Stimulated activated CD4-positive, alpha-beta T cell treated with anti-CD3 and anti-CD28 coated beads, Interleukin-15, amount 100 ng/mL, for 1 hour (primary cell): ENCODE data around the gene RASL10B.
"Not testable (repeated sequence)": the region's sequence is repeated elsewhere in the genome, so short reads cannot be mapped to it uniquely, and the experiment has no call there.

ENCODE experiments used
- DNase-seq, 2 donors: peaks; one replicate each; pipeline ENCODE4 v3.0.0-alpha.2; 2020; ENCODE audit warnings: low read depth in 1 of 2, low spot score in 1 of 2

RASL10B gene, protein sequence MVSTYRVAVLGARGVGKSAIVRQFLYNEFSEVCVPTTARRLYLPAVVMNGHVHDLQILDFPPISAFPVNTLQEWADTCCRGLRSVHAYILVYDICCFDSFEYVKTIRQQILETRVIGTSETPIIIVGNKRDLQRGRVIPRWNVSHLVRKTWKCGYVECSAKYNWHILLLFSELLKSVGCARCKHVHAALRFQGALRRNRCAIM

GRCh38 chr17:35731239-35731916 is at the start of gene RASL10B:
Gene RASL10B, plus strand, starts transcription at chr17:35731639. Its CDS starts 3,546 bp downstream, at chr17:35735185.
- peak in 1 of 2 donors; percentile 50 for DNase-seq

DNA sequence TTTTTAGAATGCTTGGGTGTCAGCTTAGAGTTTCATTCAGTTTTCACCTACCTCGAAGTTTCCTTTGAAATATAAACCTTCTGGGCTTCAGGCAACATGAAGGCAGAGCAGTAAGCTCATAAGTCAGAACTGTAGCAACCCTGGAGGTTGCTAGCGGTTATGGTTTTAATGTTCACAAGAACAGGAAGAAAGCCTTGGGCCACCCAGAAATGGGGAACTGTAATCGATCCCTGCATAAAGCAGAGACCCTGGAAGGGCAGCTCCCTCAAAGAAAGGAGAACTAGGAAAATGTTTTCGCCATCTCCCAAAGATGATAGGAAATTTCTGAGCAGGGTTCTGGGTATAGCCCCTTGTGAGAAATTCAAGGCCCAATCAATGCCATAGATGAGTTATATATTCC is 47.8 kb upstream of the RASL10B start:
- DNase-seq, result no peak

- no peak for DNase-seq
Measured at GRCh38 chr17:35684055-35684802, 47.2 kb upstream of the RASL10B start.

- DNase-seq, result no peak
Measured at GRCh38 chr17:35692512-35693210, 38.8 kb upstream of the RASL10B start.

DNA sequence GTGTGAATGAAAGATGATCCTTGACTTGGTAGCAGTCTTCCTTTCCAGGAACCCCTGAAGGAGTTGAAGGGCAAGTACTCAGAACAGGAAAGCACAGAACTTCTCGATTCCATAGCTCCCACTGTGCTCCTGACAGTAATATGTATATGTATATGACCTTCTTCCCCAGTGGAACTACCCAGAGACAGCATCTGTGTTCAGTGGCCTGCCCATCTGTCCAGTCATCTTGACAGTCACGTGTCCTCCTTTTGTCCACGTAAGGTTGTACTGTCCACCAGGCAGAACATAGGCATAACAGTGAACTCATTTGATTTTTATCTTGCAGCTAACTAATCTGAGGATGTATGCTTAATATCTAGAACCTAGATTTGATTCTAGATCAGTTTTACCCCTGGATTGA is 37.8 kb upstream of the RASL10B start:
- no peak for DNase-seq

- no peak for DNase-seq
Measured at GRCh38 chr17:35694906-35695305, 36.5 kb upstream of the RASL10B start.

- DNase-seq, result no peak
Measured at GRCh38 chr17:35695613-35696012, 35.8 kb upstream of the RASL10B start.

DNA sequence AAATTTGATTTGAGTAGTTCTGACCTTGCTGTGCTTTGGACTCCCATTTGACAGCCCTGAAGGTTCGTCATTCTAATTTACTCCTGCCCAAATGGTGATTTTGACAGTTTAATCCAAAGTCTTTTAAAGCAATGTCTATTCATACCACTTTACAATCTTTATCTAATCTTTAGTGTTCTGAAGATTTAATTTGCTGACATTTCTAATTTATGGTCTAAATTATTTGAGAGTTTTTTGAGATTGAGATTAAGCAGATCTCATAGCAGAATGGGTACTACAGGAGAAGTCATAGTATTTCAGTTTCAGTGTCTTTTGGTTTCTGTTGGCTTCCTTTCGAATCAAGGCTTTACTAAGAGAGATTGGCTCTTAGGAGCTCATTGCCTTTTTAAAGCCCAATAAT is 32.6 kb upstream of the RASL10B start:
- no peak for DNase-seq

DNA sequence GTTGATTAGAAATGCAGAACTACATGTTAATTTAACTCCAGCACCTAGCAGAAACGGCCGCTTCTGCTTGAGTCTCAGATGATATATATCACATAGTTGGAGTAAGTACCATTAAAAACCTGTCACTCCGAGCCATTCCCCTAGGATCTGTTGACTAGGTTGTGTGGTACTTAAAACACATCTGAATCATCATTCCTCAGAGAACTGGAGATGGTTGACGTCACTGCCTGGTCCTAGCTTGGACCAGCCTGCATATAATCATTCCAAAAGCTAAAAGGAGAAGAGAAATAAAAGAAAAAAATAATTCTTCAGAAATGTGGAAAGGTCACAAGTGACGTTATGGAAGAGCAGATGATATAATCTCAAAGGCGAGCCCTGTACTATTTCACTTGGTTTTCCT is 31.3 kb upstream of the RASL10B start:
- DNase-seq, result no peak

DNA sequence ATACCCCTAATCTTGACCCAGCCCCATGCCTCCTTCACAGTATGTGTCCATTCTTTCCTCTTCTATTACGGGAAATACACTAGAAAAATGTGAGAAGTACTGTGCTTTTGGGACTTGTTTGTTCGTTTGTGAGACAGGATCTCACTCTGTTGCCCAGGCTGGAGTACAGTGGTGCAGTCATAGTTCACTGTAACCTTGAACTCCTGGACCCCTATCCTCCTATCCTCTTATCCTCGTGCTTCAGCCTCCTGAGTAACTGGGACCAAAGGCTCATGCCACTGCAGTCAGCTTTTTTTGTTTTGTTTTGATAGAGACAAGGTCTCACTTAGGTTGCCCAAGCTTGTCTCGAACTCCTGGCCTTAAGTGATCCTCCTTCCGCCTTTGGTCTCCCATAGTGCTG is 29.9 kb upstream of the RASL10B start:
- DNase-seq, result no peak

GRCh38 chr17:35703308-35703707 is 28.1 kb upstream of the RASL10B start:
- DNase-seq, result not testable (repeated sequence)

DNA sequence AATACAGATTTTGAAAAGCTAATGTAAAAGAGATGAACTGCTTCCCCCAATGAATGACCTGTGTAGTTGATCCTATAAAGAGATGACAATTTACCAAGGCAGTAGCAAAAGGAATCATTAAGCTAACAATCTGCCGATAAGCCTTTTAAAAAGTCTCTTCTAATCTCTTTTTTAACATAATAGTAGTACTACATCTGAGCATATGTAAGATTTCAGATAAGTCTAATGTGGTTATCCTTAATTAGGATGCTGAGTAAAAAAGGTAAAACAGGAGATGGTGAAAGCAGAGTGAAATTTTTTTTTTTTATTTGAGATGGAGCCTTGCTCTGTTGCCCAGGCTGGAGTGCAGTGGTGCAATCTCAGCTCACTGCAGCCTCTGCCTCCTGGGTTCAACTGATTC is 26.2 kb upstream of the RASL10B start:
- DNase-seq, result no peak

- DNase-seq, result no peak
Measured at GRCh38 chr17:35705705-35706104, 25.7 kb upstream of the RASL10B start.

GRCh38 chr17:35708149-35708548 is 23.3 kb upstream of the RASL10B start:
- DNase-seq, result no peak

- no peak for DNase-seq
Measured at GRCh38 chr17:35708951-35709350, 22.5 kb upstream of the RASL10B start.

DNA sequence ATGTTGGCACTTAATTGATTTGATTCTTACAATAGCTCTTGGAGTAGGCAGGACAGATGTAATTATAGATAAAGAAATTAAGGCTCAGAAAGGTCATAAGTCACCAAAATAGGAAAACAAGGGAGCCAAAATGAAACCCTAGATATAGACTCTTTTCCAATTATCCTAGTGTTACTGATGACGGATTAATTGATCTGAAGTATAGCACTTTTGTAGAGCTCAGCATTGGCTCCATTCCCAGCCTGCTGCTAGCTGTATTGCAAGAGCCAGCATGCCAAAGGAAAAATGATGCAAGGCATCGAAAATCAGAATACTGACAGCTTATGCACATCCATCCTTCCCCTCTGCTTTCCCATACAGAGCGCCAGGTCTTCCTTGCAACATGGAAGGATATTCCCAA is 21.6 kb upstream of the RASL10B start:
- DNase-seq, result no peak

DNA sequence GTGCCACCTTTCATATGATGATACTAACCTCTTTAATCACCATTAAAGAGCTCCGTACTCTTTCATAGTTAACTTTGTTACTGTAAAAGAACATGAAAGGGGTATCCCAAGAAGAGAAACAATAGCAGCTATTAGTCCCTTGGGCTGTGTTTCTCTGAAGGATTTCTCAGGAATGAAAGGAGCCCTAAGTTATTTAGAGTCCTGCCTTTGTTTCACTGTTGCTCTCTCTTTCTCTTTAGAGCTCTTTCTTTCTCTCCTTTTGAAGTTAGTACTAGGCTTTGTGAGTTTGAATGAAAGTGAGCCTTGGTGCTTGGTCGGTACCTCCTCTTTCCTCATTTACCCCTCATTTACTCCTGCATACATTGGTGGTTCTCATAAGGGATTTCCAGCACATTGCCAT is 20.5 kb upstream of the RASL10B start:
- DNase-seq, result no peak

- no peak for DNase-seq
Measured at GRCh38 chr17:35713069-35713728, 18.2 kb upstream of the RASL10B start.

- DNase-seq, result no peak
Measured at GRCh38 chr17:35714988-35715387, 16.5 kb upstream of the RASL10B start.

DNA sequence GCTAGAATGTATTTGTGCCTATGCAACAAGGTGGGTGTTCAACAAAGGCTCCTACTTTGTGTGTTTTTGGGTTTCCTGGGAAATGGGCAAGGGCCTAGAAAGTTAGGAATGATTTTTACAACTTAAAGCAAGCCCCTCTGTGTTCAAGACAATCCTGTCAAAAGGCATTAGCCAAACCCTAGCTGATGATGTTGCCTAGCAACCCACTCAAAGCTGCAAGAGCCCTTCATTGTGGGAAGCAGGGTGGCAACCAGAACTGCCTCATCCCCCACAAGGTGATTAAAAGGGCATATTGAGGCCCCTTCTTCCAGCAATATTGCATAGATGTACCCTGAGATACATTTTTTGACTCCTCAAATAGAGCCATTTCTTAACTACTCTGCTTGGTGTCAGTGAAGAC is 16.0 kb upstream of the RASL10B start:
- no peak for DNase-seq

DNA sequence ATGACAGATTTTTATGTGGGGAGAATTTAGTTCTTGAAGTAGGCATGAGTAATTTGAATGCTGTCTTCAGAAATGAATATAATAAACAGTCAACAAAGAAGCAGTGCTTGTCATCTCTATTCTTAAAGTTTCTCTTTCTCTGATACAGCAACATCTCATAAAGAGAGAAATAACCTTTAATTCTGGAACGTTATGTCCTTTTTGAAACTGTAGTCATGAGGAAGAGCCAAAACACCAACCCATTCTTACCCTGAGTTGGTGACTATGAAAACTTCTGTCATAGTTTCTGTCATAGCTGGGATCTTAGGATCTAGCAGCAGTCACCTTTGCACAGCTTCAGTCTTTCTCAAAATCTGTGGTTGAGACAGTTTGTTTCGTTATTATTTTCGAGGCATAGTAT is 15.3 kb upstream of the RASL10B start:
- DNase-seq, result no peak
